IMR-90 (cell line): Measurements from ENCODE around the gene SLC38A1. TPM values are rescaled to one million over a fixed set of nuclear protein-coding genes. Genes with fewer than 3 reads are reported as not detected.

Experiments
- ATAC-seq: fragments of 200-7000 bp; cut with Tn5 transposase; 2 replicates; pipeline ENCODE4 v1.9.1; 2020; ENCODE audit warnings: low read depth, mild to moderate bottlenecking, moderate library complexity
- BruUV-seq: library from RNA; stranded (reverse); fragments of 400-500 nt; replicated peaks from 2 replicates; lab custom pipeline; 2021; lab: Mats Ljungman, UMichigan
- CTCF ChIA-PET: fragments of 300-600 bp; formaldehyde crosslinking; extraction: SDS; loops from one replicate; lab custom pipeline; 2021; ENCODE audit warnings: antibody characterized with exemption; lab: Yijun Ruan, JAX
- POLR2A ChIA-PET: fragments of 300-600 bp; sonication (Branson Sonifier 250); formaldehyde crosslinking; loops from one replicate; lab custom pipeline; 2022; ENCODE audit warnings: antibody characterized with exemption; ENCODE audit not compliant: unreplicated experiment; lab: Charles Lee
- DNase-seq: peaks from one replicate; pipeline ENCODE4 v3.0.0; 2013
- H2AFZ ChIP-seq: replicated peaks from 2 replicates; pipeline ENCODE3; 2013; ENCODE audit warnings: low read length, mild to moderate bottlenecking; ENCODE audit not compliant: poor library complexity
- H2AK5ac ChIP-seq: 2 replicates; pipeline ENCODE4 v1.6.1; 2013; ENCODE audit warnings: low read depth, low read length, inconsistent platforms
- H2AK9ac ChIP-seq: replicated peaks from 2 replicates; pipeline ENCODE3; 2013; ENCODE audit warnings: mild to moderate bottlenecking, low read depth, low read length, moderate library complexity; ENCODE audit not compliant: poor library complexity
- H2BK120ac ChIP-seq: 2 replicates; pipeline ENCODE4 v1.6.1; 2013; ENCODE audit warnings: low read depth, low read length, inconsistent platforms
- H2BK15ac ChIP-seq: 3 replicates; pipeline ENCODE4 v1.6.1; 2013; ENCODE audit warnings: low read depth, low read length, inconsistent platforms
- H2BK20ac ChIP-seq: 2 replicates; pipeline ENCODE4 v1.6.1; 2013; ENCODE audit warnings: low read depth, mild to moderate bottlenecking, inconsistent platforms, low read length, moderate library complexity
- H2BK5ac ChIP-seq: 2 replicates; pipeline ENCODE4 v1.6.1; 2013; ENCODE audit warnings: mild to moderate bottlenecking, low read depth, low read length, inconsistent platforms; ENCODE audit not compliant: poor library complexity, severe bottlenecking
- H3K14ac ChIP-seq: replicated peaks from 2 replicates; pipeline ENCODE4 v1.6.1; 2013; ENCODE audit warnings: low read depth, low read length, inconsistent platforms
- H3K18ac ChIP-seq: 2 replicates; pipeline ENCODE4 v1.6.1; 2013; ENCODE audit warnings: low read depth, low read length, control low read depth
- H3K23ac ChIP-seq: 2 replicates; pipeline ENCODE4 v1.6.1; 2013; ENCODE audit warnings: low read depth, low read length, inconsistent platforms
- H3K27ac ChIP-seq: 2 replicates; pipeline ENCODE4 v1.5.1; 2013; ENCODE audit warnings: mild to moderate bottlenecking, control low read depth, low read length; ENCODE audit not compliant: insufficient read depth
- H3K27me3 ChIP-seq: 2 replicates; pipeline ENCODE4 v1.6.1; 2013; ENCODE audit warnings: low read length; ENCODE audit not compliant: control insufficient read depth, insufficient read depth
- H3K36me3 ChIP-seq: 2 replicates; pipeline ENCODE4 v1.6.1; 2013; ENCODE audit warnings: low read length, mixed read lengths; ENCODE audit not compliant: control insufficient read depth, insufficient read depth
- H3K4ac ChIP-seq: 2 replicates; pipeline ENCODE4 v1.6.1; 2013; ENCODE audit warnings: low read depth, low read length, inconsistent platforms
- H3K4me1 ChIP-seq: 2 replicates; pipeline ENCODE4 v1.6.1; 2013; ENCODE audit warnings: low read length, mixed read lengths; ENCODE audit not compliant: control insufficient read depth, insufficient read depth
- H3K4me2 ChIP-seq: 2 replicates; pipeline ENCODE4 v1.6.1; 2013; ENCODE audit warnings: low read depth, mild to moderate bottlenecking, control low read depth, low read length, moderate library complexity
- H3K4me3 ChIP-seq: 2 replicates; pipeline ENCODE4 v1.5.1; 2013; ENCODE audit warnings: low read depth, mild to moderate bottlenecking, control low read depth, low read length, moderate library complexity; ENCODE audit not compliant: insufficient read depth
- H3K56ac ChIP-seq: 2 replicates; pipeline ENCODE4 v1.6.1; 2013; ENCODE audit warnings: low read length, inconsistent platforms; ENCODE audit not compliant: insufficient read depth; ENCODE audit errors: extremely low read depth
- H3K79me1 ChIP-seq, 2 experiments: 2 replicates each; pipeline ENCODE4 v1.6.1; 2013; ENCODE audit warnings: low read length in 2 of 2, inconsistent platforms in 1 of 2, low read depth in 1 of 2
- H3K9ac ChIP-seq: 2 replicates; pipeline ENCODE4 v1.6.1; 2013; ENCODE audit warnings: low read depth, low read length, control low read depth
- H3K9me1 ChIP-seq: 2 replicates; pipeline ENCODE4 v1.6.1; 2013; ENCODE audit warnings: low read length, inconsistent platforms; ENCODE audit not compliant: insufficient read depth
- H3K9me3 ChIP-seq: 2 replicates; pipeline ENCODE4 v1.6.1; 2013; ENCODE audit warnings: low read length; ENCODE audit not compliant: control insufficient read depth, insufficient read depth
- H4K20me1 ChIP-seq: 2 replicates; pipeline ENCODE4 v1.6.1; 2013; ENCODE audit warnings: low read length, inconsistent platforms; ENCODE audit not compliant: insufficient read depth
- H4K5ac ChIP-seq: 2 replicates; pipeline ENCODE4 v1.6.1; 2013; ENCODE audit warnings: mild to moderate bottlenecking, low read depth, low read length, control low read depth
- H4K8ac ChIP-seq, 2 experiments: 2 replicates each; pipeline ENCODE4 v1.6.1; 2013; ENCODE audit warnings: low read depth in 2 of 2, low read length in 2 of 2, control low read depth in 1 of 2, inconsistent platforms in 1 of 2
- H4K91ac ChIP-seq: 2 replicates; pipeline ENCODE4 v1.6.1; 2013; ENCODE audit warnings: low read depth, low read length, inconsistent platforms; ENCODE audit not compliant: insufficient read depth
- BHLHE40 ChIP-seq: fragments of 150-350 bp; IDR thresholded peaks from 2 replicates; pipeline ENCODE4 v1.6.1; 2016; ENCODE audit warnings: mild to moderate bottlenecking, low read depth, low read length
- CEBPB ChIP-seq: IDR thresholded peaks from 2 replicates; pipeline ENCODE4 v1.6.1; 2012; ENCODE audit warnings: low read depth, low read length, improper control_type of control experiment
- CHD1 ChIP-seq: IDR thresholded peaks from 2 replicates; pipeline ENCODE4 v1.6.1; 2012; ENCODE audit warnings: low read depth, low read length, improper control_type of control experiment
- CTCF ChIP-seq: conservative IDR thresholded peaks from 2 replicates; pipeline ENCODE4 v1.5.1; 2012; ENCODE audit warnings: mild to moderate bottlenecking, low read depth, low read length, improper control_type of control experiment
- FOS ChIP-seq: fragments of 150-350 bp; IDR thresholded peaks from 2 replicates; pipeline ENCODE4 v1.6.1; 2016; ENCODE audit warnings: low read depth, low read length
- MAFK ChIP-seq: IDR thresholded peaks from 2 replicates; pipeline ENCODE4 v1.6.1; 2012; ENCODE audit warnings: low read depth, low read length, improper control_type of control experiment
- MAZ ChIP-seq: IDR thresholded peaks from 2 replicates; pipeline ENCODE4 v1.6.1; 2012; ENCODE audit warnings: low read depth, mild to moderate bottlenecking, low read length, improper control_type of control experiment, moderate library complexity, borderline replicate concordance
- MXI1 ChIP-seq: IDR thresholded peaks from 2 replicates; pipeline ENCODE4 v1.6.1; 2012; ENCODE audit warnings: low read depth, mild to moderate bottlenecking, low read length, moderate library complexity, borderline replicate concordance
- NFE2L2 ChIP-seq: fragments of 150-350 bp; IDR thresholded peaks from 2 replicates; pipeline ENCODE4 v1.6.1; 2016; ENCODE audit warnings: low read depth, mild to moderate bottlenecking, low read length
- POLR2A ChIP-seq: IDR thresholded peaks from 2 replicates; pipeline ENCODE4 v1.6.1; 2012; ENCODE audit warnings: mild to moderate bottlenecking, low read depth, low read length
- RAD21 ChIP-seq: IDR thresholded peaks from 2 replicates; pipeline ENCODE4 v1.6.1; 2012; ENCODE audit warnings: low read length, improper control_type of control experiment
- RCOR1 ChIP-seq: IDR thresholded peaks from 2 replicates; pipeline ENCODE4 v1.6.1; 2012; ENCODE audit warnings: mild to moderate bottlenecking, low read length, improper control_type of control experiment; ENCODE audit not compliant: insufficient replicate concordance
- RFX5 ChIP-seq: IDR thresholded peaks from 2 replicates; pipeline ENCODE4 v1.8.0; 2012; ENCODE audit warnings: low read depth, mild to moderate bottlenecking, low read length, moderate library complexity
- SMC3 ChIP-seq: fragments of 150-350 bp; IDR thresholded peaks from 2 replicates; pipeline ENCODE4 v1.6.1; 2016; ENCODE audit warnings: low read depth, mild to moderate bottlenecking, antibody characterized with exemption, low read length, moderate library complexity
- WGBS, 2 experiments: methylation state at CpG; one replicate each; pipeline versions ENCODE4 v1.1.5 to v1.1.7; 2013; ENCODE audit warnings: missing lambda C conversion rate in 2 of 2; ENCODE audit not compliant: insufficient read length in 1 of 2; ENCODE audit errors: extremely low coverage in 2 of 2; 5-methylcytosine and 5-hydroxymethylcytosine counted together
- dilution Hi-C: fragments of 300-500 bp; cut with HindIII; formaldehyde crosslinking; loops from one replicate; pipeline ENCODE4 v1.14.3; 2018; ENCODE audit warnings: low sequenced_read_pairs; ENCODE audit not compliant: unreplicated experiment
- in situ Hi-C: fragments of 300-500 bp; cut with MboI; formaldehyde crosslinking; loops from 3 replicates; pipeline ENCODE4 v1.14.3; 2019; ENCODE audit warnings: low sequenced_read_pairs, inconsistent platforms, mixed read lengths
- intact Hi-C: fragments of 100-400 bp; cut with micrococcal nuclease; formaldehyde crosslinking; loops from 2 replicates; pipeline ENCODE4 v1.10.0; 2022
- polyA plus RNA-seq, 3 experiments: library from polyadenylated mRNA; depleted of rRNA; stranded (reverse); fragments of >200 nt; gene quantifications; 2 replicates each; pipeline ENCODE4 v1.2.3, GENCODE V29; 2012; ENCODE audit warnings: low replicate concordance in 1 of 3
- total RNA-seq: library from RNA; depleted of rRNA; stranded (reverse); fragments of >200 nt; gene quantifications from 2 replicates; pipeline ENCODE4 v1.2.3, GENCODE V29; 2012
- TF ChIP-seq, protein P1 (sequence below): fragments of 150-350 bp; IDR thresholded peaks from 2 replicates; pipeline ENCODE4 v1.6.1; 2017; ENCODE audit warnings: mild to moderate bottlenecking, antibody characterized with exemption, low read length, low read depth
- TF ChIP-seq, protein P2 (sequence below): fragments of 150-350 bp; IDR thresholded peaks from 2 replicates; pipeline ENCODE4 v1.6.1; 2016; ENCODE audit warnings: low read depth, mild to moderate bottlenecking, low read length, moderate library complexity, borderline replicate concordance

SLC38A1 gene
- total and polyA plus RNA-seq, 2 of the 4 experiments (the other 2 are of a cell fraction): 22.8 to 61.5 TPM

GRCh38 chr12:46197883-46198282 is 71.0 kb downstream of the SLC38A1 start:
- Histone ChIP-seq H3K4me2 (no peak overlapping the region), H4K5ac (no peak overlapping the region), H3K18ac (no peak overlapping the region), H3K27me3 (no peaks in the 10 kb centered on the region), H4K20me1 (no peaks in the 10 kb centered on the region), H3K9me3 (0 out of 2 replicates have a peak, but pooled peaks cover 1% of the 10 kb centered on the region), H3K79me1 (peaks cover 0 to 3% of the 10 kb centered on the region in 2 experiments; a peak in 2 of 4 replicates), H3K23ac (no peak overlapping the region), H2BK15ac (no peak overlapping the region), H3K4ac (no peak overlapping the region), H2BK5ac (no peak overlapping the region), H3K27ac (no peak overlapping the region), H3K14ac (no peak overlapping the region), H2AK9ac (no peak overlapping the region), H4K8ac (no peak overlapping the region), H2AFZ (no peak overlapping the region), H2BK20ac (no peak overlapping the region), H3K9ac (no peak overlapping the region), H3K56ac (no peak overlapping the region), H3K4me1 (no peaks in the 10 kb centered on the region), H3K36me3 (peaks cover 56% of the 10 kb centered on the region), H4K91ac (no peak overlapping the region), H3K4me3 (no peak overlapping the region), H2BK120ac (no peak overlapping the region), H3K9me1 (peaks cover 7% of the 10 kb centered on the region), H2AK5ac (no peak overlapping the region)
- BruUV-seq: no TSS peak
- ATAC-seq: no peak
- in situ Hi-C loops (no loop called here), intact Hi-C loops (no loop called here), dilution Hi-C loops (no loop called here)
- POLR2A ChIA-PET: no interaction called here
- CTCF ChIA-PET: no interaction called here
- 40% methylated on average over 1 of the region's 5 CpGs; no CpG with 5 or more reads in 1 of the 2 experiments for WGBS, 2 experiments
- TF ChIP-seq NFE2L2: no peak
- TF ChIP-seq FOS: no peak
- TF ChIP-seq, protein P1, sequence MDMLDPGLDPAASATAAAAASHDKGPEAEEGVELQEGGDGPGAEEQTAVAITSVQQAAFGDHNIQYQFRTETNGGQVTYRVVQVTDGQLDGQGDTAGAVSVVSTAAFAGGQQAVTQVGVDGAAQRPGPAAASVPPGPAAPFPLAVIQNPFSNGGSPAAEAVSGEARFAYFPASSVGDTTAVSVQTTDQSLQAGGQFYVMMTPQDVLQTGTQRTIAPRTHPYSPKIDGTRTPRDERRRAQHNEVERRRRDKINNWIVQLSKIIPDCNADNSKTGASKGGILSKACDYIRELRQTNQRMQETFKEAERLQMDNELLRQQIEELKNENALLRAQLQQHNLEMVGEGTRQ: no peak
- no peak for TF ChIP-seq CHD1
- no peak for TF ChIP-seq RCOR1
- no peak for TF ChIP-seq RFX5
- TF ChIP-seq CEBPB: no peak
- TF ChIP-seq SMC3: no peak
- TF ChIP-seq MXI1: no peak
- no peak for TF ChIP-seq BHLHE40
- TF ChIP-seq MAFK: no peak
- no peak for TF ChIP-seq CTCF
- TF ChIP-seq MAZ: no peak
- no peak for TF ChIP-seq POLR2A
- TF ChIP-seq, protein P2, sequence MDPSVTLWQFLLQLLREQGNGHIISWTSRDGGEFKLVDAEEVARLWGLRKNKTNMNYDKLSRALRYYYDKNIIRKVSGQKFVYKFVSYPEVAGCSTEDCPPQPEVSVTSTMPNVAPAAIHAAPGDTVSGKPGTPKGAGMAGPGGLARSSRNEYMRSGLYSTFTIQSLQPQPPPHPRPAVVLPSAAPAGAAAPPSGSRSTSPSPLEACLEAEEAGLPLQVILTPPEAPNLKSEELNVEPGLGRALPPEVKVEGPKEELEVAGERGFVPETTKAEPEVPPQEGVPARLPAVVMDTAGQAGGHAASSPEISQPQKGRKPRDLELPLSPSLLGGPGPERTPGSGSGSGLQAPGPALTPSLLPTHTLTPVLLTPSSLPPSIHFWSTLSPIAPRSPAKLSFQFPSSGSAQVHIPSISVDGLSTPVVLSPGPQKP: no peak
- no peak for TF ChIP-seq RAD21
- DNase-seq: no peak
